DND-41 (cell line): Measurements from ENCODE around the gene LRRC43.

Experiments used
- CTCF ChIP-seq: IDR thresholded peaks from 2 replicates; pipeline ENCODE4 v1.5.1; 2012; ENCODE audit warnings: borderline replicate concordance, low read length, moderate library complexity, mild to moderate bottlenecking; ENCODE audit not compliant: poor library complexity, severe bottlenecking; ENCODE audit errors: extremely low read depth
- EZH2 ChIP-seq: IDR thresholded peaks from 3 replicates; pipeline ENCODE4 v1.6.1; 2012; ENCODE audit warnings: borderline replicate concordance, low read depth, mild to moderate bottlenecking, moderate library complexity, low read length, inconsistent platforms; ENCODE audit not compliant: severe bottlenecking

- TF ChIP-seq EZH2 (no peak), CTCF (no peak)
These were observed 42.3 kb upstream of the LRRC43 start for GRCh38 chr12:122140467-122141257.
